GF-D8 (cell line): ENCODE results near the gene MYH3.
"Not testable (repeated sequence)": the region's sequence is repeated elsewhere in the genome, so short reads cannot be mapped to it uniquely, and the experiment has no call there.

Source experiments
- DNase-seq: peaks from one replicate; lab custom pipeline; 2025; lab: John Stamatoyannopoulos, UW

MYH3 gene

GRCh38 chr17:10657148-10657547 lies at the start of gene MYH3:
Gene MYH3 (minus strand): TSS chr17:10657309. CDS start chr17:10655064, 2,245 bp downstream.
- DNase-seq: no peak

- DNase-seq: no peak
Observed at GRCh38 chr17:10705727-10706126, 48.6 kb upstream of the MYH3 start.

DNA sequence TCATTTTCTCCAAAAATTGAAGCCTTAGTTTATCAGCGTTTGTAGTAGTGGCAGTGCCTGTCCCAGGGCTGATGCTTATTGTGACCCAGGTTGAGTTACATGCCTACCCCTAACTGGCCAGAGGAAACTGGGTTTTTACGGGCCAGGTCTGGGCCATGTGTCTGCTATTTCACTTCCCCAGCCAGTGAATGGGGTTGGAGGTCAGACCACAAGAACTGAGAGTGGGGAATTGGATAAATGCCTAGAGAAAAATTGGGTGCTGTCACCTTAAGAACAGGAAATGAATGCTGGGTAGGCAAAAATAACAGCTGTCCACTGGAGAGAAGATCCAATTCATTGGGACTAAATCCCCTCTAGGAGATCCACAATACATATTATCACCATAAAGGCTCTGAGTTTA lies 45.5 kb upstream of the MYH3 start:
- DNase-seq: peak; percentile 29

GRCh38 chr17:10699856-10700255 lies 42.7 kb upstream of the MYH3 start:
- DNase-seq: peak; percentile 51

DNA sequence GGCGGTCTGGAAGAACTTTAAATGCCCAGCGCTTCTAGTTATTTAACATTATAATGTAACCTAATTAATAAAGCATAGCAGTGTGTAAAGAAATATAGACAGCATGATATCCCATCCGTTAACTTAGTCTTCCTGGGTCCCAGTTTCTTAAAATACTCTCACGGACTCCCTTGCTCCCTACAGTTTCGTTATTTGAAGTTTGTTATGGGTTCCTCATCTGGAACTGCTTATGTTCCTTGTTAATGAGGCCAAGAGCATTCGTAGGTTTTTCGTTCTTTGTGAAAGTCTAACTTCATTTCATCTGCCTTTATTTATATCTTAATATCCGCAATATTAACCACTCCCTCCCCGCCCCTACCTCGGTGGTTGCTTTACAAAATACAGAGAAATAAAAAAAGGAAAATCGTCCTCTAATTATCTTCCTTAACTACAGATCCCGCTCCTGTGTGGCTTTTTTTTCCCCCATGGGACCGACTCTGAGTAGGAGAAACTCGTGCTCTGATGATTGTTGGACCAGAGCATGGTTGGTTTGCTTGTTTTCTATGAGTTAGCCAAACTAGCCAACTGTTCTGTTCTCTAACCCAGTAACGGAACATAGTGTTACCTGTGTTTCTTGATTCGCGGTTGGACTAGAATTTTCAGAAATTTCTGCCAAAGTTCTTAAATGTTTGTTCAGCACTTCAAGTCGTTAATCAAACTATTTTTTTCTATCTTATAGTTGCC lies 41.1 kb upstream of the MYH3 start:
- DNase-seq: peak; percentile 11

DNA sequence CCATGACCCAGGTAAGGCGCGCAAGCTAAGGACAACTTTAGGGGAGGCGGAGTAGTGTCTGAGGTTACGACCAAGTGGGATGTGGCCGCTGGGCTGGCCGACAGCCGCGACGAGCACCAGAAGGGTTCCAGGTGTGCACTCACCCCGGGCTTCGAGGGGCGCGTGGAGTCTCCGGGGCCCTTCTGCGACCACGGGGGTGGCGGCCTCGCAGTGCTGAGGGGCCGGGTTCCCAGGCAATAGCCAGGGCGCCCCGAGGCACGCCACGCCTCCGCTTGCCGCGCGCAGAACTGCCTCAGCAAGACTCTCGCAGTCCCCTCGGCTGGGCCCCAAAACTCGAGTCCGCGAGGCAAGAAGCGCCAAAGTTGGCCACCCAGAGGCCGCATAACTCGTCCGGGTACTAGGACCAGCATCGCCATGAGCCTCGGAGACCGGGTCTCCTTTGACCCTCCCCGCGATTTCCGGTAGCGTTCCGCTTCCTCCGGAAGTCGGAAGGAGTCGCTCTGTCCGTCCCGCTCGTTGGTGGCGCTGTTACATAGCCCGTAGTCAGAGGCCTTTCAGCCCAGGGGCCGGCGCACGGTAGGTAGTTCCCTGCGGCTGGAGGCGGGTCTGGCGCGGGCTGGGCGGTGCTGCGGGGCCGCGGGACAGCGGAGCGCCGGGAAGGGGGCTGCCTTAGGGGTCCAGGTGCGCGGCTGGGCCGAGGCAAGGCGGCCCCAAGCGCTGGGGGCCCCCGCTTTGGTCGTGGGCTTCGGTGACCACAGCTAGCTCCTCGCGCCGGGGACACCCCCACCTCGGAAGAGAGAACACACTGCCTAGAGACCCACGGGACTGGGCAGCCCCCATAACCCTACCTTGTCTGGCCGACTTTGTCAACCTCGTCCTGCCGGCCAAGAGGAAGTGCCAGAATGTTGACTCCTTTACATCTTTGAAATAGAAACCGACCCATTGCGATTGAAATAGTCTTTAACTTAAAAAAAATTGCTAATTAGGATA lies 40.3 kb upstream of the MYH3 start, which contains the start of the genes ADPRM and SCO1:
TSS of gene ADPRM (plus strand) at position 503 of the 990 bp plus-strand sequence. CDS start 7,333 bp downstream, outside the sequence.
TSS of gene SCO1 (minus strand) at position 442 of the 990 bp plus-strand sequence. CDS start at position 416, 26 bp downstream.
- DNase-seq: peak; percentile 75

DNA sequence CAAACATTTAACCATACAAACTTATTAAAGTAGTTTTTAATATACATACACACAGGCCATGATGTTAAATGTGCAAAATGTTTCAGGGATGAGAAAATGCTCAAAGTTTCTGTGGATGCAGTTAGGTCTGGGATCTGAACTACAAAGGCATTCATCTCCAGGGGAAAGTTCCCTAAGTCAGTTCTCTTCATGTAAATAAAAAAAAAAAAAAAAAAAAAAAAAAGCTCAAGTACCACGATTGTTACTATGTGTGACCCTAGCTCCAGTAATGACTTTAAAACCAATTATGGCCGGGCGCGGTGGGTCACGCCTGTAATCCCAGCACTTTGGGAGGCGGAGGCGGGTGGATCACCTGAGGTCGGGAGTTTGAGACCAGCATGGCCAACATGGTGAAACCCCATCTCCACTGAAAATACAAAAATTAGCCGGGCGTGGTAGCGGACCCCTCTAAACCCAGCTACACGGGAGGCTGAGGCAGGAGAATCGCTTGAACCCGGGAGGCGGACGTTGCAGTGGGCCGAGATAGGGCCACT lies 38.8 kb upstream of the MYH3 start:
- DNase-seq: not testable (repeated sequence)

GRCh38 chr17:10687499-10687898 lies 30.4 kb upstream of the MYH3 start:
- no peak for DNase-seq

GRCh38 chr17:10683853-10684252 lies 26.7 kb upstream of the MYH3 start:
- no peak for DNase-seq

GRCh38 chr17:10681866-10682446 lies 24.8 kb upstream of the MYH3 start:
- no peak for DNase-seq

DNA sequence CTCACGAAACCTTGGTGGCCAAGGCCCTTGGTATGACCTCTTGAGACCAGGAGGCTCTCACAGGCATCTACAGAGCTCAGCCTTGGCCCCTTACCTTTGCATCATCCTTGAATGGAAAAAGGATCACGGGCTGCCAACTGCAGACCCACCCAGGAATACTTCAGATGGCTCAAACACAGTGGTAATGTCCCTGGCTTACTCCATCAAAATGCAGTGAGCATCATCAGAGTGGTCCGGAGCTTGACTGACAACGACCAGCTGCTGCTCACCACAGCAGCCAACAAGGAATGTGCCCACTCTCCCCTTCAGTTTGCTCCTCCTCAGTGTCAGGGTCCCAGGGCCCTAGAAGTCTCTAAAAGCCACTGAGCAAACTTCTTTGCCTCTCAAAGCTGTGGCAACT lies 17.6 kb upstream of the MYH3 start:
- DNase-seq: no peak

DNA sequence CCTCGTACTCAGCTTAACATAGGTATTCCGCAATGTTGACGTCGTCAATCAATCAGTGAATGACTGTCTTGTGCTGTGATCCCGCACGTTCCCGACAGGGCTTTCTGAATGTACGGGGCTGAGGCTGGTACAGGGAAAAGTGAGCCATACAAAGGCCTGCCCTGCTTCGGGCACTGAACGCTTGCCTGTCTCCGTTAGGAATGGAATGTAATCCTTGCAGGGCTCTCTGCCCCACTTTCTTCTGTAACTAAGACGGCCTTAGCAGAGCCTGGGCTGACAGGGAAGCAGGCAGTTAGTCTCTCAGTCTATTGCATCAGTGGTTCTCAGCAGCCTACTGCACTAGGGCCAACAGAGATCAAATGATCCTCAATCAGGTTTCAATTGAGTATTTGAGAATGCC lies 16.2 kb upstream of the MYH3 start:
- no peak for DNase-seq

- DNase-seq: no peak
Observed at GRCh38 chr17:10668775-10669174, 11.7 kb upstream of the MYH3 start.

DNA sequence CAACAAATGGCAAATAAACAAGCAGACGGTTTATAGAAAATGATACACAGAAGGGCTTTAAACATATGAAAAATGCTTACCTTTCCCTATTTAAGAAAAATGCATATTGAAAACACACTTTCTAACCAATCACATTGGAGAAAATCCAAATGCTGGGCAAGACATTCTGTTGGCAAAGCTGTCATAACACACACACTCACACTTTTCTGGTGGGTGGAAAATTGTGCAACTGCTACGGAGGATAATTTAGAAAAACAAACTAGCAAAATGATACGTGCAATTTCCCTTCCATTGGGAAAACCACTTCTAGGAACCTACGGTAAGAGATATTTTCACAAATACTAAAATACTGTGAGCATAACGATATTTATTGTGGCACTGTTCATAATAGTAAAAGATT lies 9.8 kb upstream of the MYH3 start:
- DNase-seq: no peak

DNA sequence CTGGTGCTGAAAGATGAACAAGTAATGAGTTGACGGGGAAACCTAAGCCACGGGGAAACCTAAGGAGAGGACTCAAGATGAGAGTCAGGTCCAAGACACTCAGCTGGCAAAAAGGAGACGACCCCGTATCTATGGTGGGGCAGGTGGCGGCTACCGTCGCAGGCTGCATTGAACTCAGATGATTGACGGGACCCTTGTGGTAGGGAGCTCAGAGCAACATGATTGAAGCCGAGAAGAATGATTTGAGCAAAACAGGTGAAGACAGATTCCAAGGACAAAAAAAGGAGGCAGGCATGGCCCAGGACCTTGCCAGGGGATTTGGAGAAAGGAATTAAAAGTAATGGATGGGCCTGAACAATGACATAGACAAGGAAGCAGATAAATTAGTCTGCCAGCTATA lies 7.5 kb upstream of the MYH3 start:
- no peak for DNase-seq

DNA sequence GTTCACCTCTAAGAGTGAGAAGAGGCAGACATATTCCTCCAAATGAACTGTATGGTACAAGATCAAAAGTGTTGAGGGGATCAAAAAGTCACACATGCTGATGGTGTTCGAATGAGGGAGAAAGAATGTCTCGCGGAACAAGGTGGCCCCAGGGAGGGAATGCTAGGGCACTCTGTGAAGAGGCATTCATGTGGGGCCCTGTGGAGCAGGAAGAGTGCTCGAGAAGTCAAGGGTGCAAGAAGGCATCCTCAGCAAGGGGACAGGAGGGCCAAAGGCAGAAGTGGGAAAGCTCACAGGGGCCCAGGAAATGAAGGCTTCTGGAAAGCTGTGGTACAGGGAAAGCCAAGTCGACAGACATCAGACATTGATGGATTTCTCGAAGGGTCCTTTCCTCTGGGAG lies 6.1 kb upstream of the MYH3 start:
- no peak for DNase-seq

GRCh38 chr17:10661437-10661836 lies 4.3 kb upstream of the MYH3 start:
- DNase-seq: no peak

DNA sequence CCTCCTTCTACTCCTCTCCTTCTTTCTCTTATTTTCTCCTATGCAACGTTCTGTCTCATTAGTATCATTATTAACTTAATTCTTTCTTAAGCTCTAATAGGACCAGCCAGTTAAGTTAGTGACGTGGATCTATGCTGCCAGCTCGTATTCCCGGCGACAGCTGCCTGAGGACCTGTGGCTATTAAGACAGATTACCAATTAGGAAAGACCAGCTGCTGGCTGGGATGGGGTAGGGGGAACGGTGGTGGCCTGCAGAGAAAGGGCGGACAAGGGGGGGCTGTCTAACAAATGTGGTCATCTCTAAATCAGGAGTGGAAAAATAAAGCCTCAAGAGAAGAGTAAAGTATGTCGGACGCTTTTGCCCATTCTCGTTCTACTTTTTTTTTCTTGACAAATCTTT lies 770 bp upstream of the MYH3 start:
- no peak for DNase-seq

- no peak for DNase-seq
Observed at GRCh38 chr17:10653987-10654386, 3.1 kb downstream of the MYH3 start.

DNA sequence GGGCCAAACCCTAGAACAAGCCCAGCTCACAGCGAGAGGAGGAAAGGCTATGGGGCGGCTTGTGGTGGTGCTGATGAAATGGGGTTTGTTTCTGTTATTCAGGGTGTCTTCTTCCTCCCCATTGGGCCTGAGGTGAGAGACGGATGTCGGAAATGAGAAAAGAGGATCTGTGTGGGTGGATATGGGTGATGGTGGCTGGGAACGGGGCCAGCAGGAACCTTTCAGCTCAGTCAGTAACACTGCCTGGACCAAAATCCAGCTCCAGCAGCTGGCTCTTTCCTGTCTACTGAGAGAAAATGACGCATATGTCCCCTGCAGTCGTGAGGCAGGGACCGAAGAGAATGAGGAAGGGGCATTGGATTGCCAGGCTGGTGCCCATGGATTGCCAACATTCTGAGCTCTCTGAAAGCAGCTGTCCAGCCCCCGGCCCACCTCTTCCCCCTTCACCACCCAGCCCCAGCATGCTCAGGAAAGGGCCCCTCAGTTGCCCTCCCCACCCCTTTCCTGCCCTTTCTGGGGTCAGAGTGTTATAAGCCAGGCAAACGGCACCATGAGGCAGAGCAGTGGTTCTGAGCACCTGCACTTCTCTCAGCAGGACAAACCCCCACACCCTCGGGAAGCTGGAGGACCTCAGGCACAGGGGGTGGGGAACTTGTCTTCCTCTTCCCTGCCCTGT lies 4.0 kb downstream of the MYH3 start:
- DNase-seq: peak; percentile 51

GRCh38 chr17:10651927-10652326 lies 5.2 kb downstream of the MYH3 start:
- no peak for DNase-seq

DNA sequence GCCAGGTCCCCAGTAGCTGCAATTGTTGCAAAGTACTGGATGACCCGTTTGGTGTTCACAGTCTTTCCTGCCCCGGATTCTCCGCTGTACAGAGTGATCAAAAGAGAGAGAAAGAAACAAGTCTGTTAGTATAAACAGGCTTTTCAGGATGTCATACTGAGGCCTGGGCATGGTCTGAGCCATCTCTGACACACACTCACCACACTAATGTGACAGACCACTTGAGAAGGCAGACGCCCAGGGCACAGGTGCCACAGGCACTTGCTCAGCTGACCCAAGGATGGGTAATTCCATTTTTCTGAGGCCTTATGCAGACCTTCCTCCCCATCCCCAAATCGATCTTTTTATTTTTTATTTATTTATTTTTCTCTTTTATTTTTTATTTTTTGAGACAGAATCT lies 7.5 kb downstream of the MYH3 start:
- no peak for DNase-seq
